ENCODE measurements around the gene UCP3.

Gene UCP3

DNA sequence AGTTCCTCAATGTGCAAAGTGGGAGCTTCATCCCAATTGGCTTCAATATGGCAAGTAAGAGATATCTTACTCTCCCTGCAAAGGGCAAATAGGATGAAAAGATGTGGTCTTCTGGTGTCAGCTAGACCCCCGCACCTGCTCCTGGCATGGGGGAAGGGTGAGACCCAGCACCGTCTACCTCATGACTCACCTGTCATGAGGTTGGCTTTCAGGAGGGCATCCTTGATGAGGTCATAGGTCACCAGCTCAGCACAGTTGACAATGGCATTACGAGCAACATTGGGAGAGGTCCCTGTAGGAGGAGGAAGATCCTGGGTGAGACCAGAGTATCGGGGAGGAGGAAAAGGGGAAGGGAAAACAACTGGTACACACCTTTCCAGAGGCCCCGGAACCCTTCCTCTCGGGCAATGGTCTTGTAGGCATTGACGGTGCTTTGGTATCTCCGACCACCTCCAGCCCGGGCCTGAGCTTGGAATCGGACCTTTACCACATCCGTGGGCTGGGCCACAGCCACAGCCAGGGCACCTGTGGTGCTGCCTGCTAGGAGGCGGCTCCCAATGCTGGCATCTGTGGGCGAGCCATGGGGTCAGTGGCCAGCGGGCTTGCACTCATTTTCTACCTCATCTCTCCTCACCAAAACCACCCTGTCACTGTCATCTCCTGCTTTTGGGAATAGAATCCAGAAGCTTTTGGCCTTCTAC is 32.3 kb downstream of the UCP3 start:
- no peak for DNase-seq

DNA sequence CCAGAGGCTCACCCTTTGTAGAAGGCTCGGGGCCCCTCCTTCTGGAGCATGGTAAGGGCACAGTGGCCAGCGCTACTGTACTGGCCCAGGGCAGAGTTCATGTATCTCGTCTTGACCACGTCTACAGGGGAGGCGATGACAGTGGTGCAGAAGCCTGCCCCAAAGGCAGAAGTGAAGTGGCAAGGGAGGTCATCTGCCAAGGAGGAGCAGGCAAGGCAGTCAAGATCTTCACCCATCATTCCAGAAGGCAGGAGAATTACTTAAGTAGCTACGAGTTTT is 33.5 kb downstream of the UCP3 start:
- no peak for DNase-seq

DNA sequence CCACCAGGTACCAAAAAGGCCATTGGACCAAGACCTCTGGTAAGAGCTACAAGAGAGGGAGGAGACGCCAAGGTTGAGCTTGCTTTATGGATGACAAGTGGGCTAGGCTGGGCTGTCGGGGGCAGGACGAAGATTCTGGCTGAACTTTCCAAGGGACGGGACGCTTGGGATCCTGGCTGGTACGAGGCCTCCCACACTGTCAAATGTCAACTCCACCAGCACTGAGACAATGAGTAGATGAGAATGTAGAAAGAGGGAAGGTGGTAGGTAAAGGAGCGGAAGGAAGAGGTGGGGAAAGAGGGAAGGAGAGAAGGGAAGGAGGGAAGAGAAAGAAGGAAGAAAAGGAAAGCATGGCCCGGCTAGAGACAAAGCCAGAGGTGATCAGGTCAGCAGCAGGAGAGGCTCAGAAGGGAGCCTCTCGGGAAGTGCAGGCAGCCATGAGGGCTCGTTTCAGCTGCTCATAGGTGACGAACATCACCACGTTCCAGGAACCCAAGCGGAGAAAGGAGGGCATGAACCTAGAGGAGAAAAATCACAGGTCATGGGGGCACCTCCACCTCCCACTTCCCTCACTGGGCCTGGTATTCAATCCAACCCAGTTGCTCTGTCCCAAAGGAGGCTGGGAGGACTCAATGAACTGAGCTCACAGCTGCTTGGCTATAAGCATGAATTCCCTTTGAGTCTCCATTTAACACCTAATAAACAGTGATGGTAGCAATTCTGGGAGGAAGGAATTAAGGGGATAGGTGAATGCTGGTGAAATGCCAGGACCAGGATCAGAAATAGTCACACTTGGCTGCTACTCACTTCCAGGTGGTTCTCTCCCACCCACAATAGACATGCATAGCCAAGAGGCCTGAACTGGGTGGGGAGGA is 34.0 kb downstream of the UCP3 start:
- no peak for DNase-seq

DNA sequence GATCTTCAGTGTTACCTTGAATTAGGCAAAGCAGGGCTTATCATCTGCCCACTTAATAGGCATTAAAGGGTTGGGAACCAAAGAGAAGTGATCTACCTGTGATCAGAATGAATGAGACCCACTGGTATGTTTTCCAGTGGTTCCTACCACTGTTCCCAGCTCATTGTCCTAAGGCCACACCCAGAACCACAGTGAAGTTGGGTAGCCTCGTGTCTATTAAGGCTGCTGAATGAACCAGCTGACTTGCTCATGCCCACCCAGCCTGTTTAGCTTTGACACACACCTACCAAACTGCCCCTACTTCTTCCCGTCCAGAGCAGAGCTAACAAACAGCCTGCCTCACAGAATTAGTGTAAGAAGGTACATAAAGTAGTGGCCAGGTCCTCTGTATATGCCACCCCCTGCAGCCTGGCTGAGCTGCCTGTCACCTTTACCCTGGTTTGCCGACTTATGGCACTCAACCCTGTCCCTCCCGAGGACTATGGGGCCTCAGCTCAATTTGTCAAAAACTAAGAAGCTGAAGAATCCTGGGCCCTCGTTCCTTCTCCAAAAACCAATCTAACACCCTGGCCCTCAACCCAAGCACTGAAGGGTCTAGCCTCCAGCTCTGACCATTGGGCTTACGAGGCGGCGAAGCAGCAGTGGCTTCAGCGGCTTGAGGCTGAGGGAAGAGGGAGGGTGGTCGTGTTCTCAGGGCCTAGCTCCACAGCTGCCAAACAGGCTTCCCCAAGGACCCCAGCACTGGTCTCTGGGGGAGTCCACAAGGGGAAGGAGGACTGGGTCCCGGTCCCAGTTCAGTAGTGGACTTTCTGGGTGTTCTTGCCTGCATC is 36.0 kb downstream of the UCP3 start:
- no peak for DNase-seq

DNA sequence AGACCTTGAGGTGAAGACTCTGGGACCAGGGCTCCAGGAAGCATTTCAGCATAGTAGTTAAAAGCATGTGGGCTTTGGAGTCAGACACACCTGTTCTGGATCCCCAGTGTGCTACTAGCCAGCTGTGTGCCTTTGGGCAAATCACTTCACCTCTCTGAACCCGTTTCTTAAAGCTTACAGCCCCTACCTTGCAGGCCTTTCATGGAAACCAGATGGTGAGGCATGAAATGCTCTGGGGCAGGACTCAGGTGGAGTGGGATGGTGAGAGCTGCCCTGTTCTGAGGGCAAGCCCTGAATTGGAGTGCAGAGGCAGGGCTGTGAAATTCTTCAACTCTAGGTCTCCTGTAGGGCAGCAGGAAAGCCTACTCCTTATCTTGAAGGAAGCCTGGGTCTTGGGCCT is 36.7 kb downstream of the UCP3 start:
- DNase-seq, result no peak

DNA sequence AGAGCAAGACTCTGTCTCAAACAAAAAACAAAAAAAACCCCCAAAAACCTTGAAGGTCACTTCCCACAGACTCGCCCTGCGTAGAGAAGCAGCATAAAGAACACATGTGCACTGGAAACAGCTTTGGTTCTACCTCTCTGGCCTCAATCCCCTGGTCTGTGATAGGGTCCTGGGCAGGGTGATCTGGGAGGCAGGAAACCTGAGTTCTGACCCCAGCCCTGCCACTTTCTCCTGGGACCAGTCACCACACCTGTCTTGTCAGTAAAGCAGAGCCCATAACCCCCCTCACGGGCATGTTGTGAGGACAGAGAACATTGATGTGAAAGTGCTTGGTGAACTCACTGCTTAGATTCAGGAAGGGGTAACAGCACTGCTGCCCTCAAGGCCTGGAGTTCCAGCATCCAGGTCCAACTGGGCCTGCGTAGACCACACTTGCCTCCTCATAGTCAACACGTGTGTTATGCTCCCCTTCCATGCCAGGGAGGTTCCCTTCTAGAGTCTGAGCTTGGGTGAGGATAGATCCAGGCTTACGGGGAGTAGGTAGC is 37.6 kb downstream of the UCP3 start:
- no peak for DNase-seq

DNA sequence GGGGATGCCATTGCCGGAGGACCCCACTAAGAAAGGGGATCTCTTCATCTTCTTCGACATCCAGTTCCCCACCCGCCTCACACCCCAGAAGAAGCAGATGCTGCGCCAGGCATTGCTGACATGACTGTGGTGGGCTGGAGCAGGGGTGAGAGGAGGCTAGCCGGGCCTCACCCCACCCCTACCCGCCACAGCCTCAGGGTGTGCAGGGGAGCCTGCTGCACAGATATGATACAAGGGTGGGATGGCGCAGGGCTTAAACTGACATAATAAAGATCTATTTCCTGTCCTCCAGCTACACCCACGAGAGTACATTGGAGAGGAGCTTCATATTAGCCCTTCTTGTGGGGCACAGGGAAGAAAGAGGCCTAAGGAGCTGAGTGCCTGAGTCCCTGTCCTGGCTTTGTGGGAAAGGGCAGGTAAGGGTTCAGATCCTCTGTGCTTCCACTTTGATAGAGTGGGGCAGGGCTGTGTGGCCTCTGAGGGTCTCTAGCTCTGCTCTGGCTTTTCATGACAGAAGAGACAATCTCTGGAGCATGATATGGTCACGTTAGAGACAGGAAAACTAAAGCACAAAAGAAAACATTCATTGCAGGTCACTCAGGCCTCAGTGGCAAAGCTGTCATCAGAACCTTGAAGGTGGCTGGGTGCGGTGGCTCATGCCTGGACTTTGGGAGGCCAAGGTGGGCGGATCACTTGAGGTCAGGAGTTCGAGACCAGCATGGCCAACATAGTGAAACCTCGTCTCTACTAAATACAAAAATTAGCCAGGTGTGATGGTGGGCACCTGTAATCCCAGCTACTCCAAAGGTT is 38.7 kb downstream of the UCP3 start:
- DNase-seq, result no peak

DNA sequence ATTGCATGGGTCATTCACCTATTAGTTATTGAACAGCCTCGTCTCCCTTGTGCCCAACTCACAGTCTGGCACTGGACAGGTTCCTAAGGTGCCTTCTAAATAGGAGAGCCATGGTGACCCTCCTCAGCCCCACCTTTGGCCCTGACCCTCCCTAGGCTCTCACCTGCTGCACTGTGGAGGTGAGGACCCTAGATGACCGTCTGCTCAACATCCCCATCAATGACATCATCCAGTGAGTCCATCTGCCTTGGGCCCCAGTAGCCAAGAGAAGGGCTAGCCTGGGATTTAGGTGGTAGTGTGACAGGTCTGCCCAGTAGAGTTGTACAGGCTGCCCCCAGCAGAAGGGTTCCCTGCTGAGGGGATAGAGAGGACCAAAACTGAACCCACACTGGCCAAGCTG is 39.8 kb downstream of the UCP3 start:
- no peak for DNase-seq

DNA sequence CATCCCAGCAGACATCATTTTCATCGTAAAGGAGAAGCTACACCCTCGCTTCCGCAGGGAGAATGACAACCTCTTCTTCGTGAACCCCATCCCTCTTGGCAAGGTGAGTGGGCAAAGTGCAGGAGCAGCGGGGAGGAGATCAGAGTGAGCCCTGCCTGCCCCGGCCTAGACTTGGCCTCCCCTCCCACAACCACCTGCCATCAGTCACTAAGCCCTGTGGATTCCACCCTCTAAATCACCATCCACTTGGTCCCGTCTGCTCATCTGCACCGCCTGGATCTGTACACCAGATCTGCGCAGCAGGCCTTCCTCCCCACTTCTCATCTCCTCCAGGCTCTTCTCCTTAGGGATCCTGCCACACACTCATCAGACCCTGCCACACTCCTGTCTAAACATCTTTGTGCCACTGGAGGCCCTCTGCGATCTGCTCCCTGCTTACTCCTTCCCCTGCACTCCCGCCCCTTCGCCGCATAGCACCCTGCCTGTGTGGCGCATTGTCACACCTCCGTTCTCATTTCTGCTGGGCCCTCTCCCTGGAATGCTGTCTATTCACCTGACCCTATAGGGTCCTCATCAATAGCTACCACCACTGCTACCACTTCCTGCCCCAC is 40.4 kb downstream of the UCP3 start:
- DNase-seq, result no peak

DNA sequence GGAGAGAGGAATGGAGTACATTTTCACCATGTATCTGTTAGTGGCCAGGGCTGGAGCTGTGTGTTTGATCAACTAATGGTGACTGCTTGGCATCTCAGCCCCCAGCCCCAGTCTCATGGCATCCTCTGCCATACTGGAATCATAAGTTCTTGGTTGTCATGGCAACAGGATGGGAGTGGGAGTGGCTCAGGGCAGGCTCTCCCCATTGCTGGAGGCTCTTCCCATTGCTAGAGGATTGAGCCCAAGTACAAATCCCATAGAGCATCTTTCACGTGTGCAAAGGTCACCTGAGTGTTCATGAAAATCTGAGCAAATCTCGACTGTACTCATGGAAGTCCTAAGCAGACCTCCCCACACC is 43.1 kb downstream of the UCP3 start:
- no peak for DNase-seq

DNA sequence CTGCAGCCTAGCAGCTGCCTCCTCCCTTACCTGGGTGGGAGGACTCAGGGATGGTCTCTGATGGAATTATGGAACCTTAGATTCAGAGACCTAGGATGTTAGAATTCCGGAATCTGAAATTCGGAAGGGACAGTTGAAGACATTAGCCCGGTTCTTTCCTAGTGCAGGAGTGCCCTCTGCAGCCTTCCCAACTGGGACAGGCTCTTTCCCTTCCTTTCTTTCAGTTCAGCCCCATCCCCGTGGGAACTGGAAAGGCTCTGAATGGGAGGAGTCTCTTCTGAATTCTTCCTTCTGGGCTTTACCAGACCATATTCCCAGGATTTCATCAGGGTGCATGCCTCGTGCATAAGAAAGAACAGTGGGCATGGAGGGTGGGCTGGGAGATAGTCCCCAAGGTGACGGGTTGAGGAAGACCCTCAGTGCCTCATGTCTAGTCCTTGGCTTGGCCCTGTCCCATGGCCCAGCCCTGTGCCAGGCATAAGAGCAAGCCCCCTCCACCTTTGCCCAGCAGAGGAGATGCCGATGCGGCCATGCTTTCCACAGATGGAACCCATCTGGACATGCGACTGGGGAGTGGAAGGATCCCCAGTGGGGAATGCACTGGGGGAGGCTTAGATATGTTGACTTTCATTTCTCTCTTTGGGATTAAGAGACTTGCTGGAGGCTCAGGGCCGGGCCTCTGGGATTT is 43.7 kb downstream of the UCP3 start:
- no peak for DNase-seq

DNA sequence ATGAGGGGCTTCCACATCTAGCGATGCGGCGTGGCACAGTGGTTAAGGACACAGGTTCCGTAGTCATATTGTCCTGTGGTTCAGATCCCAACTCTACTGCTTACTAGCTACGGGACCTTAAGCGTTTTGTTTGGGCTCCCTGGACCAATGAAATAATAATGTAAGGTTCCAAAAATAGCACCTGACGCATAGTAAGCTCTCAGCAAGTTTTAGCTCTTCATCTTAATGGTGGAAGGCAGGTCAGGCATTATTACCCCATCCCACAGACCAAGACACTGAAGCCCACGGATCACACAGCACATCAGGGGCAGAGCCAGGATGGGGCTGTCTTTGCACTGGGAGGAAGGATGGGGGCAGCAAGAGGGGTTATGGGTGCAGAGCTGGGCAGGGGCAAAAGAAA is 45.0 kb downstream of the UCP3 start:
- DNase-seq, result no peak

DNA sequence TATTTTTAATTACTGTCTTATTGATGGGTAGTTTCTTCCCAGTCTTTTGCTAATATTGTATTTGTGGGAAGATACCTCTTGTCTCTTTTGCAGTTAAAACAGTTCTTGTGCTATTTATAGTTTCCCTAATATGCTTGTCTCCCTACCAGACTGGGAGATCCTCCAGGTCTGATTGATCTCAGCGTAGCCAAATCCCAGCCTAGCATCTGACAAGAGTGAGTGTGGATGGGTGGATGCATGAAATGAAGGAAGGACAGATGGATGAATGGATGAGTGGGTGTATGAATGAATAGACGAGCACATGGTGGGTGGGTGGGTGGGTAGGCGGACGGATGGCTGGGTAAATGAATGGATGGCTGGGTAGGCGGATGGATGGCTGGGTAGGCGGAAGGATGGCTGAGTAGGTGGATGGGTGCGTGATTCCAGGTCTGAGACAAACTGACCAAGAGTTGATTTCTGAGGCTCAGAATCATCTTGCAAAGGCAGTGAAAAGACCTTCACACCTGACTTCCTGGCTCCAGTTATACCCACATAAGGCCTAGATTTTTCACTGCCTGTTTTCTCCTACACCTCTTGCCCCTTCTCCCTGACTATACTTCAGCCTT is 46.7 kb downstream of the UCP3 start:
- DNase-seq, result no peak

DNA sequence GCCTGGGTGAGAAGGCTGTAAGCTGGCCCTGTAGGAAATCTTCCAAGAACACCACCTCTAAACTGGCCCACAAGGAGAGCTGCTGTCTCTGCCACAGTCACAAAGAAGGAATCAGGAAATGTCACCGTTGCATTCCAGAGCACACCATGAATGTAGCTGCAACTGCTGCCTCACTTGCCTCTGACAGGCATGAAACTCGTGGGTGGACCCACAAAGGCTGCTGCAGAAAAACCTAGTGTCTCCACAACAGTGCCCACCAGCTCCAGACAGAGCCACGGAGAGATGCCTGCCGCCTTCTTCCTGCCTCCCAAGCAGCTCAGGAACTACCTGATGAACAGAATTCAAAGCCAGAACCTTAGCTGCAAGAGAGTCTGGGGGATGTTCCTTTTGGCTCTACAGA is 47.6 kb downstream of the UCP3 start:
- no peak for DNase-seq

DNA sequence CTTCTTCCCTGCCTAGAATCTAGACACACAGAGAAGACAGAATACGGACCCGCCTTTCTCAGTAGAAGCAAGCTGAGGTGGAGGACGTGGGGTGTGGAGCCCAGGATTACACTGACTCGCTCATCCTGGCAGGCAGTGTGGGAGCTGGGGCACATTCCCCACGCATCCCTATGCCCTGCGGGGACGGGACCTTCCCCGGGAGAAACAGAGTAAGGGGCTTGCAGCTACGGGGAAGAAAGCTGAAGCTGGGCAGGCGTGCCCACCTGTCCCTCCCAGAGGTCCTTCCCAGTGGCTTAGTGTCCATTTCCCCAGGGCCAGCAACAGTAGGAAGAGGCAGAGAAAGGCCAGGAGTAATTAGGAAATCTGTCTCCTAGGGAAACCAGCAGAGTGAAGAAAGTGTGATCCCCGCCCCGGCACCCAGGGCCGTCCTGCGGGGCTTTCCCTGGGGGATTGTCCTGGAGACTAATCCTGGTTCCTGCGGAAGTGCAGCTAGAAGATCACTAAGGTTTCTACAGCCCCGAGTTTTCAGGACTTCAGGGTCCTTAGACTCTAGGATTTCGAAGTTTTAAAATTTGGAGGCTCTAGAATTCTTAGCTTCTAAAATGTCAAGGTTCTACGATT is 50.3 kb downstream of the UCP3 start:
- DNase-seq, result no peak

DNA sequence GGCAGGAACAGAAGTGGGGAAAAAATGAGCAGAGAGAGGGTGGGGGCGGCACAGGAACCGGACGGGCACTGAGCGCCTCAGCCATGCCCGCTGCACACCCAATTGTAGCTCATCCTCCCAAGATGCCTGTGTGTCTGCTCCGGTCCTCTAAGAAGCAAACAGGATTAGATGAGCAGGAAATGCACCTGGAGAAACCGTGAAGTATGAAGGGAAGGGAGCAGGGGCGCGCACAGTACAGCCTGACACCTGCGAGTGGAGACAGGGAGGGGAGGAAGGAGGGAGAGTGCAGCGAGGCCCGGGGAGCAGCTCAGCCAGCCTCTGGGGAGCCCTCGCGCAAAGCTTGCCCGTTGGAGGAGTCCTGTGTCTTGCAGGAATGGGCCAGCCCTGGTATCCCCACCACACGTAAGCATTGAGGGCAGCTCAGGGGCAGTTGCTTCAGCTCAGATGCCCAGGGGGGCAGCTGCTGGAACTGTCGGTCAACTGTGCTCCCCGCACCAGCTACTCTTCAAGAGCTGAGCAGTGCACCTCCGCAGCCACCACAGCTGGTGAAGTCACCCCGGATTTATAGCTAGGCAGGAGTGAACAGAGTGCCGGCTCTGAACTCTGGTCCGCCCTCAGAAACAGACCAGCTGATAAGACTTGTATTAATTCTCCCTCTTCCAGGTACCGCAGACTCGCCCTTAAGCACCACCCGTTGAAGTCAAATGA is 51.1 kb downstream of the UCP3 start:
- no peak for DNase-seq

DNA sequence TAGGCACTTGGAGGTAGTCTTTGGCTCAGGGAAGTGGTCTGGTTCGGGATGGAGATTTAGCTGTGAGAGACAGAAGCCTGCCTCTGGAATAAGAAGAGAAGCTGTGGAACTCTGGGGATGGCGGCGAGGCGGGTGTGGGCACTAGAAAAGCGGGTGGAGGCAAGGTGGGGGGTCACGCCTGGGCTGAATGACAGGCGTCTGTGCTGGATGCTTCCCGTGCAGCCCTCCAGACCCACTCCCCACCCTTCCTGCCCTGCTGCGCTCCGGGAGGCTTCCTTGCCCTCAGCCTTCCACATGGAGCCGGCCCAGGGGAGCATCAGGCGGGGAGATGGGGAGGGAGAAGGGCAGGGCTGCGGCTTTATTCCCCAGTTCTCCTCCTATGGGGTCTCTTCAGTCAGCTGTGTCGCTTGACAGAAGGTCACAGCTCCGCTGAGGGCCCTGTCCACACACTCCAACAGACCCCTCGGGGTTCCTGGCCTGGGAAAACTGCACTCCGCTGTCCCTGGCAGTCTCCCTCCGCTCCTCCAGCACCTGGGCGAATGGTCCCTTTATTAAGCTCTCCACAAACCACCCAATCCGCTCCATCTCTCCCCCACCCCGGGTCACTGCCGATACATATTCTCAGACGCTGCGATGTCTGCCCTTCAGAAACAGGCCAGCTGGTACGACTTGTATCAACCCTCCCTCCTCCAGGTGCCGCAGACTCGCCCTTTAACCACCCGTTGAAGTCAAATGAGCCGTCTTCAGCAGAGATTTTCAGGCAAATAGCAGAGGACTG is 51.8 kb downstream of the UCP3 start:
- no peak for DNase-seq

DNA sequence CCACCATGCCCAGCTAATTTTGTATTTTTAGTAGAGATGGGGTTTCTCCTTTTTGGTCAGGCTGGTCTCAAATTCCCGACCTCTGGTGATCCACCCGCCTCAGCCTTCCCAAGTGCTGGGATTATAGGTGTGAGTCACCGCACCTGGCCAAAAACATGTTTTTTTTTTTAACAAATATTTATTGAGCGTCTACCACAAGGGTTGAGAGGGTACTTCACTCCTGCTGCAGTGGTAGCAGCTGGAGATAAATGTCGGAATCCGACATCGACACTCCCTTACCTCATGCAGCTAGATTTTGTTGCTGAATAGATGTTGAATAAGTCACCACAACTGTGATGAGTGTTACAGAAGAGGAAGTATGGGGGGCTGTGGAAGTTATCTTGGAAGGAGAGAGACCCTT is 57.1 kb downstream of the UCP3 start:
- no peak for DNase-seq
